Psoas muscle (tissue), 8 donors: ENCODE results near the gene NINJ1. TPM values are rescaled to one million over a fixed set of nuclear protein-coding genes. Genes with fewer than 3 reads are reported as not detected.

Experiments
- ATAC-seq, 4 donors: fragments of 200-7000 bp; cut with Tn5 transposase; one replicate each; pipeline ENCODE4 v1.9.1; 2020; ENCODE audit warnings: moderate library complexity in 3 of 4, mild to moderate bottlenecking in 2 of 4
- DNase-seq, 2 donors: peaks; one replicate each; pipeline ENCODE4 v3.0.0-alpha.2; 2020
- H3K27ac ChIP-seq: fragments of 200-600 bp; one replicate; pipeline ENCODE4 v1.8.0; 2022
- H3K27me3 ChIP-seq, 3 donors: fragments of 200-600 bp in 1 of 3; one replicate each; pipeline versions ENCODE4 v1.6.1 to v1.8.0; 2013 to 2022; ENCODE audit warnings: low read length in 2 of 3, mild to moderate bottlenecking in 2 of 3, moderate library complexity in 1 of 3; ENCODE audit not compliant: insufficient read depth in 3 of 3
- H3K36me3 ChIP-seq, 2 donors: fragments of 200-600 bp in 1 of 2; one replicate each; pipeline versions ENCODE4 v1.6.1 to v1.8.0; 2013 to 2022; ENCODE audit warnings: low read depth in 1 of 2, mild to moderate bottlenecking in 1 of 2, moderate library complexity in 1 of 2; ENCODE audit not compliant: insufficient read depth in 1 of 2
- H3K4me1 ChIP-seq: fragments of 200-600 bp; one replicate; pipeline ENCODE4 v1.8.0; 2022
- H3K4me3 ChIP-seq: fragments of 200-600 bp; one replicate; pipeline ENCODE4 v1.8.0; 2022; ENCODE audit warnings: mild to moderate bottlenecking
- H3K9me3 ChIP-seq: fragments of 200-600 bp; one replicate; pipeline ENCODE4 v1.8.0; 2022
- CTCF ChIP-seq: fragments of 200-600 bp; IDR thresholded peaks from one replicate; pipeline ENCODE4 v1.8.0; 2022; ENCODE audit warnings: antibody characterized with exemption
- WGBS, 3 donors: extraction: QIAGEN DNeasy Blood & Tissue Kit; methylation state at CpG; one replicate each; pipeline versions ENCODE4 v1.1.6 to v1.1.7; 2013; 5-methylcytosine and 5-hydroxymethylcytosine counted together
- intact Hi-C, 2 donors: fragments of 100-400 bp; cut with DNase I; formaldehyde crosslinking; loops; one replicate each; pipeline versions ENCODE4 v1.11.0 to v1.14.2; 2022
- polyA plus RNA-seq, 3 donors: library from polyadenylated mRNA; stranded (reverse); fragments of 200-250 nt; gene quantifications; one replicate each; pipeline ENCODE4 v1.2.3, GENCODE V29; 2013
- total RNA-seq, 4 donors: library from RNA; stranded (reverse); fragmentation: NEBNext Ultra II Directional in 2 of 4; extraction: Animal tissue kit (Norgen Biotek cat#: 25700) in 2 of 4; gene quantifications; one replicate each; pipeline versions ENCODE4 v1.2.1 to v1.2.4, GENCODE V29; 2021 to 2023
- donor health status: healthy with polysubstance abuse.
- donor health status: DM: no; HTN: no; CAD: no; lungs with moderate emphysema.
- donor health status: Bipolar disorder and iron deficiency.
- donor health status: healthy.
- donor health status: DM: yes; HTN: yes; CAD: no.
- donor health status: DM: no; HTN: no; CAD: no.
- donor health status: DM: no; HTN: no; CAD: no.
- donor health status: DM: yes; HTN: yes; CAD: no.

NINJ1 gene
- total and polyA plus RNA-seq, 7 donors: 17.8 to 40.1 (median 21.3) TPM

GRCh38 chr9:93128715-93129224 is 5.3 kb downstream of the NINJ1 start:
- intact Hi-C loops: no loop called here
- no peak for TF ChIP-seq CTCF
- Histone ChIP-seq H3K4me1 (peaks cover 59% of the 10 kb centered on the region), H3K9me3 (no peaks in the 10 kb centered on the region), H3K4me3 (no peak overlapping the region), H3K27ac (no peak overlapping the region), H3K27me3 (no peaks in the 10 kb centered on the region), H3K36me3 (peaks cover 0 to 25% of the 10 kb centered on the region in 2 donors)
- DNase-seq (no peak), ATAC-seq (no peak)
- 86 to 93% (median 88%) methylated on average over 10 of the region's 10 CpGs for WGBS, 3 donors

- WGBS, 3 donors: 67 to 83% (median 68%) methylated on average over 14 of the region's 14 CpGs
- H3K4me1 ChIP-seq: peaks cover 60% of the 10 kb centered on the region
- intact Hi-C loops: no loop called here
Observed at GRCh38 chr9:93128011-93128714, 5.9 kb downstream of the NINJ1 start.

GRCh38 chr9:93127395-93127911 is 6.6 kb downstream of the NINJ1 start:
- H3K27ac ChIP-seq: peak overlapping the region; percentile 30
- peak; percentile 45 to 64 (median 52) for ATAC-seq
- no peak for TF ChIP-seq CTCF
- WGBS, 3 donors: 29 to 42% (median 36%) methylated on average over 8 of the region's 8 CpGs
- peaks cover 0 to 38% of the 10 kb centered on the region in 2 donors for H3K36me3 ChIP-seq
- intact Hi-C loops: no loop called here
- peaks cover 53% of the 10 kb centered on the region for H3K4me1 ChIP-seq
- no peaks in the 10 kb centered on the region for H3K27me3 ChIP-seq
- H3K4me3 ChIP-seq: no peak overlapping the region
- peak in 1 of 2 donors; percentile 70 for DNase-seq
- H3K9me3 ChIP-seq: no peaks in the 10 kb centered on the region

More at GRCh38 chr9:93128011-93128714, 5.9 kb downstream of the NINJ1 start:
- Histone ChIP-seq H3K27me3 (no peaks in the 10 kb centered on the region), H3K36me3 (peaks cover 0 to 31% of the 10 kb centered on the region in 2 donors), H3K4me3 (no peak overlapping the region), H3K27ac (peak overlapping the region; percentile 30), H3K9me3 (no peaks in the 10 kb centered on the region)
- peak in 2 of 4 donors; percentile 9 to 29 for ATAC-seq
- no peak for TF ChIP-seq CTCF
- peak in 1 of 2 donors; percentile 48 for DNase-seq

GRCh38 chr9:93126825-93127368 is 7.2 kb downstream of the NINJ1 start:
- TF ChIP-seq CTCF: no peak
- peak in 1 of 2 donors; percentile 58 for DNase-seq
- Histone ChIP-seq H3K4me3 (no peak overlapping the region), H3K27ac (peak overlapping the region; percentile 30), H3K36me3 (peaks cover 0 to 41% of the 10 kb centered on the region in 2 donors), H3K9me3 (no peaks in the 10 kb centered on the region), H3K27me3 (no peaks in the 10 kb centered on the region), H3K4me1 (peaks cover 49% of the 10 kb centered on the region)
- 51 to 62% (median 53%) methylated on average over 18 of the region's 18 CpGs for WGBS, 3 donors
- ATAC-seq: peak in 2 of 4 donors; percentile 2 to 15
- intact Hi-C loops: no loop called here
